ENCODE measurements around the gene ZBTB47.
A peak's percentile ranks its signal among the peaks of the same experiment; 100 is the strongest.

ZBTB47 gene

DNA sequence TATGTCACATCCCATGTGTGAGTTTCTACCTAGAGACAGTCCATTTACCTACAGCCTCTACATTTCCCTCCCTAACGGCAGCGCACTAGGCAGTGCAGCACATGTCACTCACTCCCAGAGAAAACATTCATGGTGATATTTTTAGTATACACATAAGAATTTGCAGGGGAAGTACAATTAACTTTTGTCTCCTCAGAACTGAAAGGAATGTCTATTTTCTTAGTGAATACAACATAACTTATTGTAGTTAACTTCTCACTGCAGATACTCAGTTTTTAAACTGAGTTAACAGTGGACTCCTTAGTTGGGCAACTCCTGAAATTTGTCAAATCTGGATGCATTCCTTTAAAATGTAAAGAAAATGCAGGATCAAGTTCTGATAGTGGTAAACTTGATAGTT is 4.5 kb upstream of the ZBTB47 start:
- H4K20me1 ChIP-seq: peaks cover 0 to 85% (median 77%) of the 10 kb centered on the region in 11 experiments; a peak in 19 of 22 replicates
- H3K9ac ChIP-seq: no peak overlapping the region
- peaks cover 27 to 46% (median 40%) of the 10 kb centered on the region in 10 experiments for H3K4me1 ChIP-seq
- no peaks in the 10 kb centered on the region for H3K27me3 ChIP-seq
- H3K27ac ChIP-seq: no peak overlapping the region
- H3K9me3 ChIP-seq (replicated peaks in 1 of 11): no peaks in the 10 kb centered on the region
- no peak overlapping the region for H3K4me3 ChIP-seq
- TF ChIP-seq Cebpa-rat (IDR thresholded peaks at IDR 0.05): no peak
- no peak overlapping the region for H3K4me2 ChIP-seq
- H3K36me3 ChIP-seq: peaks cover 59 to 78% (median 71%) of the 10 kb centered on the region in 11 experiments

DNA sequence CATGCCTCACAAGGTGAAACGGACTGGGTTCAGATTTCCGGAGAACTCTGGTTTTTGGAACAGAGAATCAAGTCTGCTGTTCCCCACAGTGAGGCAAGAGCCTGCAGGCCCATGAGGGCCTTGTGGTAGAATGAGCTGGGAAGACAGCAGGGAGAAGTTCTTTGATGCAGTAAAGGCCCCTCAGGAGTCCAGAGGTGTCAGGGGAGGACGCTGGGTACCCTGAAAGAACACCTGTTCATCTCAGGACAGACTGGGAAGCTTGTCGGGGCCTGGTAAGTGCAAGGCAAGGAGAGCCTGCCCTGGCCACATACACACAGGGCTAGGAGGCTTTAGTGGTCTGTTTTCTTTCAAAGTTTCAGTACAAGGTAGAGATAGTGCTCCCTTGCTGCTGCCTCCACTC is 3.7 kb upstream of the ZBTB47 start:
- no peak overlapping the region for H3K4me3 ChIP-seq
- 0 out of 22 replicates have a peak overlapping the region, but pooled peaks of 1 of the 11 experiments have one; percentile 10 for H3K27ac ChIP-seq
- no peak for TF ChIP-seq Cebpa-rat (IDR thresholded peaks at IDR 0.05)
- peak overlapping the region in 1 of 11 experiments; percentile 11; a peak in 1 of 22 replicates for H3K9ac ChIP-seq
- peaks cover 51 to 71% (median 64%) of the 10 kb centered on the region in 11 experiments for H3K36me3 ChIP-seq
- no peaks in the 10 kb centered on the region for H3K27me3 ChIP-seq
- H3K4me2 ChIP-seq: no peak overlapping the region
- H4K20me1 ChIP-seq: peaks cover 0 to 77% (median 70%) of the 10 kb centered on the region in 11 experiments; a peak in 18 of 22 replicates
- H3K4me1 ChIP-seq: peaks cover 29 to 49% (median 42%) of the 10 kb centered on the region in 10 experiments
- H3K9me3 ChIP-seq (replicated peaks in 1 of 11): no peaks in the 10 kb centered on the region

DNA sequence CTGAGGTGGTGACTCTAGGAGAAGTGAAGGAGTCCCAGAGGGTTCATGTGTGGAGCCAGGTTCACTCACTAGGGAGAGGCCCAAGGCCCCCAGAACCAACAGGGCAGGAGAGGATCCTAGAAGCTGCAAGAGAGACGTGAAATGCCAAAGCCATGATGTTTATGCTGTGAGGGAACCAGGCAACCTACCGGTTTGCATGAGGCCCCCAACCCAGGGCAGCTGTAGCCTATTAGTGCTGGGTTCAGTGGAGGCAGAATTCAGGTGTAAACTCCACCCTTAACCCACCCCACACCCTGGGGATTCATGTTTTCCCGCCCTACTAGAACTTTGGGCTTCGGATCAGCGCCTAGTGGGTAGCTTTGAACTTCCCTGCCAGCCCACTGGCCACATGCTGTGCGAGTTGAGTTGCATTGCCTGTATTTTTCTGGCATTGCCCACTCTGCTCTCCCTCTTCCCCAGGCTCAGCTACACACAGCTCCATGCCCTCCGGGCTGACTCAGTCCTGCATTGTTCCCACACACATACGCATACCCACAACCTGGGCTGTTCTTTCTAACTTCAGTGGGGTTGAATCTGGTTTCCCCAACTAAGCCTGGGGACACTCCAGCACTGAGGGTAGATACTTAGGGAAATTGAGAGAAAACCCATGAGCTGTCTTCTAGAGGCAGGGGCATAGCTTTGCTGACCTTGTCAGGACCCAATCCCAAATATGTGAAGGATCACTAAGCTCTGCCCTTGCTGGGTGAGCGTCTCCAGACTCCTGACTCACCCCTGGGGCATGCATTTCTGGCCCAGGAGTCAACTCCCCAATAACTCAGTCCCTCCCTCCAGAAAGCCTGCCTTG is 2.0 kb upstream of the ZBTB47 start:
- Histone ChIP-seq H3K36me3 (peaks cover 34 to 54% (median 47%) of the 10 kb centered on the region in 11 experiments), H3K4me3 (peak overlapping the region in 6 of 10 experiments; percentile 78 to 99 (median 89); a peak in 7 of 20 replicates), H4K20me1 (peaks cover 0 to 72% (median 59%) of the 10 kb centered on the region in 11 experiments; a peak in 17 of 22 replicates), H3K27me3 (no peaks in the 10 kb centered on the region), H3K4me2 (peak overlapping the region; percentile 89 to 100 (median 99)), H3K4me1 (peaks cover 46 to 64% (median 56%) of the 10 kb centered on the region in 10 experiments), H3K9ac (peak overlapping the region; percentile 38 to 98 (median 94); a peak in 19 of 22 replicates), H3K27ac (peak overlapping the region in 8 of 11 experiments; percentile 11 to 96 (median 94); a peak in 14 of 22 replicates), H3K9me3 (replicated peaks in 1 of 11) (no peaks in the 10 kb centered on the region)
- no peak for TF ChIP-seq Cebpa-rat (IDR thresholded peaks at IDR 0.05)

GRCh38 chr3:42652251-42652610 is 1.3 kb upstream of the ZBTB47 start:
- Histone ChIP-seq H3K36me3 (peaks cover 27 to 46% (median 39%) of the 10 kb centered on the region in 11 experiments), H3K27ac (peak overlapping the region in 10 of 11 experiments; percentile 89 to 96 (median 94); a peak in 20 of 22 replicates), H3K4me3 (peak overlapping the region in 9 of 10 experiments; percentile 78 to 99 (median 87); a peak in 16 of 20 replicates), H3K27me3 (no peaks in the 10 kb centered on the region), H3K4me2 (peak overlapping the region; percentile 89 to 100 (median 99)), H3K9ac (peak overlapping the region; percentile 38 to 98 (median 94); a peak in 20 of 22 replicates), H3K4me1 (peaks cover 54 to 65% (median 61%) of the 10 kb centered on the region in 10 experiments), H3K9me3 (replicated peaks in 1 of 11) (no peaks in the 10 kb centered on the region), H4K20me1 (peaks cover 0 to 72% (median 53%) of the 10 kb centered on the region in 11 experiments; a peak in 17 of 22 replicates)
- TF ChIP-seq Cebpa-rat (IDR thresholded peaks at IDR 0.05): no peak

DNA sequence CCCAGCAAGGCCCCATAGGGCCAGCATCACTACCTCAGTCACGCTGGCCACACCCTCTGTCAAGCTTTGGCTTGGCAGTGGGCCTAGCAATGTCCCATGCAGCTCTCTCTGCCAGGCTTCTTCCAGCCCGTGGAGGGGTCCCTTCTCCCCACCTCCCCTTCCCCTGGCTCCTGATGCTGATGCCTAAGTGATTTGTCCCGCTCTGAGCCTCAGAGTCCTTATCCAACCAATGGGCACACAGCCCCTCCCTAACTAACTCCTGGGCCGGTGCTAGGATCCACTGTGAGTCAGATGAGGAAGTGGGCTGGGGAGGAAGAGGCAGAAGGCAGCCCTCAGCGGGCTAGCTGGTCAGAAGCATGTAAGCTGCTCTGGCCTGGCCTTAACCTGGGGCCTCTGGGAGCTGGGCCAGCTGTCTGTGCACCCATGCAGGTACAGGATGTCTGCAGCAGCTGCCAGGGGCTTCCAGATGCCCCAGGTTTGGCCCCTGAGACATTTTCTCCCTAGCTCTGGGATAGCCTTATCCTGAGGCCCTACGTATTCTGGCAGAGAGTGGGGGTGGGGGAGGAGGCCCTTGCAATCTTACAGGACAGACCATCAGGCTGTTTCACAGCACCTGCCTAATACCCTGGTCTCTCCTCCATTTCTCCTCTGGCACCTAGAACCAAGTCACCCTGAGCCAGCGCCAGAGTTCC is 740 bp upstream of the ZBTB47 start:
- H3K27ac ChIP-seq: peak overlapping the region; percentile 88 to 96 (median 94)

DNA sequence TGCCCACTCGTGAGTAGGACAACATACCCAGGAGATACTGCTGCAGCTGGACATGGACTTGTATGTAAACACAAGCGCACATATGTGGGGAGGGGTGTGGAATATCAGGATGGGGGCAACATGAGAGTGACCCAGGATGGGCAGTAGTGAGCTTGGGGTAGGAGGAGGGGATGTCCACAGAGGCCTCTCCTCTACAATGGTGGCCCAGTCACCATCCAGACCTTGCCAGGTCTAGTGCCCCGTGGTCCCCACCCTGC is 266 bp upstream of the ZBTB47 start:
- peak overlapping the region; percentile 91 to 98 (median 94) for H3K9ac ChIP-seq
- no peaks in the 10 kb centered on the region for H3K27me3 ChIP-seq
- H4K20me1 ChIP-seq: peaks cover 0 to 64% (median 43%) of the 10 kb centered on the region in 11 experiments; a peak in 17 of 22 replicates
- peak overlapping the region; percentile 89 to 100 (median 99) for H3K4me2 ChIP-seq
- peak overlapping the region; percentile 88 to 96 (median 94) for H3K27ac ChIP-seq
- peak overlapping the region; percentile 78 to 99 (median 86) for H3K4me3 ChIP-seq
- no peak for TF ChIP-seq Cebpa-rat (IDR thresholded peaks at IDR 0.05)
- H3K9me3 ChIP-seq (replicated peaks in 1 of 11): no peaks in the 10 kb centered on the region
- H3K36me3 ChIP-seq: peaks cover 17 to 36% (median 29%) of the 10 kb centered on the region in 11 experiments
- peaks cover 62 to 75% (median 70%) of the 10 kb centered on the region in 10 experiments for H3K4me1 ChIP-seq

More for the DNA sequence above, 740 bp upstream of the ZBTB47 start:
- Histone ChIP-seq H3K4me3 (peak overlapping the region; percentile 78 to 99 (median 86)), H3K9ac (peak overlapping the region; percentile 91 to 98 (median 94)), H3K4me2 (peak overlapping the region; percentile 89 to 100 (median 99)), H3K27me3 (no peaks in the 10 kb centered on the region), H3K4me1 (peaks cover 59 to 71% (median 65%) of the 10 kb centered on the region in 10 experiments), H4K20me1 (peaks cover 0 to 69% (median 48%) of the 10 kb centered on the region in 11 experiments; a peak in 17 of 22 replicates), H3K36me3 (peaks cover 22 to 41% (median 34%) of the 10 kb centered on the region in 11 experiments), H3K9me3 (replicated peaks in 1 of 11) (no peaks in the 10 kb centered on the region)
- TF ChIP-seq Cebpa-rat (IDR thresholded peaks at IDR 0.05): no peak

- Histone ChIP-seq H3K36me3 (peaks cover 3 to 28% (median 16%) of the 10 kb centered on the region in 11 experiments; a peak in 17 of 22 replicates), H3K4me1 (peaks cover 75 to 87% (median 82%) of the 10 kb centered on the region in 10 experiments), H3K9me3 (replicated peaks in 1 of 11) (no peaks in the 10 kb centered on the region), H3K9ac (peak overlapping the region; percentile 91 to 98 (median 94)), H4K20me1 (peaks cover 0 to 51% (median 30%) of the 10 kb centered on the region in 11 experiments; a peak in 17 of 22 replicates), H3K27me3 (no peaks in the 10 kb centered on the region), H3K27ac (peak overlapping the region; percentile 88 to 96 (median 94)), H3K4me2 (peak overlapping the region; percentile 89 to 100 (median 99)), H3K4me3 (peak overlapping the region; percentile 78 to 99 (median 86))
- TF ChIP-seq Cebpa-rat (IDR thresholded peaks at IDR 0.05): no peak
These were observed 1.1 kb downstream of the ZBTB47 start for GRCh38 chr3:42654331-42655201.
